Measurements from ENCODE around the gene PADI4. TPM values are rescaled to one million over a fixed set of nuclear protein-coding genes. Genes with fewer than 3 reads are reported as not detected.

PADI4 gene
- total RNA-seq, 1 experiment from 2014 or later: 7.7 TPM

DNA sequence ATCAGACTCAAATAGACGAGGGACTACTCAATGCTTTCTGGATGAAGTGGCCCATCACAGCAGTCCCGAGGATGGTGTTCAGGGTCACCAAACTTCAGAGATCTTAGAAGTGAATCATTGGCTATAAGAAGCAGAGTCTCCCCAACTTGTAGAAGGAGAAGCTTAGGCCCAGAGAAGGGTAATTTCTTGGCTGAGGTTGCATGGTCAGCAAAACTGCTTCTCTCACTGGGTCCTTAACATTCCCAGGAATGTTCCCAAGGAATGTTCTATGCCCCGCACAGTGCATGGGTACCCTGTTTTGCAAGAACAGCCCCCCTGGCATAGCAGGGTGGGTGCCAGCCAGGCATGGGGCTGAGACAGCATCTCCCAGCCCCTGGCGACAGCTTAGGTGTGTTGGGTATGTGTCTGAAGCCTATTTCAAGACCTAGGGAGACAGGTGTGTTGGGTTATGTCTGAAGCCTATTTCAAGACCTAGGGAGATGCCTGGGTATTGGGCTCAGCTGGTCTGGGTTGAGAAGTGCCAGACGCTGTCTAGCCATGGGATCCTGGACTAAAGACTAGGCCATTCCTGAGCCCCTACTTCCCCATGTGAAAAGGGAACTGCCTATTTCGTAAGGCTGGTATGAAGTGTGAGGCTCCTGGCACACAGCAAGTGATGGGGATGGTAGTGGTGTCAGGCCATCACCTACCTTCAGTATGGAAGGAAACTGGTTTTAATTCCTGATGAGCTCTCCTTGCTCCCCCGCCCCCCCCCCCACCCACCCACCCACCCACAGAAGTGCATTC lies 90.1 kb downstream of the PADI4 start:
- H3F3A ChIP-seq (ENCODE audit: insufficient read depth, low read depth): 0 out of 2 replicates have a peak, but pooled peaks cover 4% of the 10 kb centered on the region
- POLR2A ChIA-PET (ENCODE audit: unreplicated experiment): no interaction called here

DNA sequence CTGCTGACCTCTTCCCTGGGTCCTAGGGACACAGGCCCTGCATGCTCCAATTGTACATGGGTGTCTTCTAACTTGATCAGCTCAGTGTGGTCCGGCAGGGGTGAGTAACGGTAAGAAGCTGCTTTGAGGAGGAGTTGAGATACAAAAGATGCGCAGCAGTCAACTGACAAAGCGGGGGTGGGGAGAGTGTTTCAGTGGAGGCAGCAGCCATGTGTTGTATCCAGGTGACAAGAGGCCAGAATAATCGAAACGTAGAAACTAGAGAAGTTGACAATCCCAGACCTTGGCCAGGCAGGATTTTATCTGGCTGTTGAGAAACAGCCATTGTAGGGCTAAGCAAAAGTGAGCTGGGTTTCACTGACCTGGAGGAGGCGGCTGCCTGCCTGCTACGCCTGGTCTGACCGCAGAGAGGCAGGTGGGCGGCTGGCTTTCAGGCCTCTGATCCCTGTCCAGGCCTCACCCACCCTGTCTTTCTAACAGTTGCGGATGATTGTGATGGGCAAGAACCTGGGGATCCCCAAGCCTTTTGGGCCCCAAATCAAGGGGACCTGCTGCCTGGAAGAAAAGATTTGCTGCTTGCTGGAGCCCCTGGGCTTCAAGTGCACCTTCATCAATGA lies 92.8 kb downstream of the PADI4 start:
- H4K20me1 ChIP-seq (ENCODE audit: insufficient read depth): no peaks in the 10 kb centered on the region
- H3K4me3 ChIP-seq: no peak overlapping the region
- H3K4me1 ChIP-seq (replicated peaks; ENCODE audit: insufficient read depth): peaks cover 11% of the 10 kb centered on the region
- H3K36me3 ChIP-seq (ENCODE audit: low read depth): no peaks in the 10 kb centered on the region
- no peak for DNase-seq
- no peaks in the 10 kb centered on the region for H3K79me2 ChIP-seq (ENCODE audit: low read depth)
- H2AFZ ChIP-seq: no peak overlapping the region
- H3F3A ChIP-seq (ENCODE audit: insufficient read depth, low read depth): peaks cover 7% of the 10 kb centered on the region; the same call in 1 of the 2 replicates
- no peak overlapping the region for H3K4me2 ChIP-seq
- ChIA-PET POLR2A (ENCODE audit: unreplicated experiment) (no interaction called here), CTCF (interaction anchor here (0.6 kb wide), 1 partner anchor 122 kb away, joined by 3 read pairs; no protein-coding TSS in a partner anchor)
- H3K9me2 ChIP-seq (ENCODE audit: insufficient read depth): no peaks in the 10 kb centered on the region
- TF ChIP-seq EZH2 (IDR thresholded peaks at IDR 0.05; ENCODE audit: low read depth): no peak
- TF ChIP-seq, protein P1, sequence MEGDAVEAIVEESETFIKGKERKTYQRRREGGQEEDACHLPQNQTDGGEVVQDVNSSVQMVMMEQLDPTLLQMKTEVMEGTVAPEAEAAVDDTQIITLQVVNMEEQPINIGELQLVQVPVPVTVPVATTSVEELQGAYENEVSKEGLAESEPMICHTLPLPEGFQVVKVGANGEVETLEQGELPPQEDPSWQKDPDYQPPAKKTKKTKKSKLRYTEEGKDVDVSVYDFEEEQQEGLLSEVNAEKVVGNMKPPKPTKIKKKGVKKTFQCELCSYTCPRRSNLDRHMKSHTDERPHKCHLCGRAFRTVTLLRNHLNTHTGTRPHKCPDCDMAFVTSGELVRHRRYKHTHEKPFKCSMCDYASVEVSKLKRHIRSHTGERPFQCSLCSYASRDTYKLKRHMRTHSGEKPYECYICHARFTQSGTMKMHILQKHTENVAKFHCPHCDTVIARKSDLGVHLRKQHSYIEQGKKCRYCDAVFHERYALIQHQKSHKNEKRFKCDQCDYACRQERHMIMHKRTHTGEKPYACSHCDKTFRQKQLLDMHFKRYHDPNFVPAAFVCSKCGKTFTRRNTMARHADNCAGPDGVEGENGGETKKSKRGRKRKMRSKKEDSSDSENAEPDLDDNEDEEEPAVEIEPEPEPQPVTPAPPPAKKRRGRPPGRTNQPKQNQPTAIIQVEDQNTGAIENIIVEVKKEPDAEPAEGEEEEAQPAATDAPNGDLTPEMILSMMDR (conservative IDR thresholded peaks at IDR 0.05): no peak
- H3K27me3 ChIP-seq (ENCODE audit: insufficient read depth, low read depth): no peaks in the 10 kb centered on the region
- H3K27ac ChIP-seq: no peak overlapping the region
- intact Hi-C loops (cut with micrococcal nuclease; ENCODE audit: unreplicated experiment): no loop called here
- no TSS peak for BruUV-seq (replicated peaks)
- H3K9me3 ChIP-seq (ENCODE audit: insufficient read depth, low read depth): no peaks in the 10 kb centered on the region

More for the DNA sequence above, 90.1 kb downstream of the PADI4 start:
- Histone ChIP-seq H3K79me2 (ENCODE audit: low read depth) (no peaks in the 10 kb centered on the region), H3K9me3 (ENCODE audit: insufficient read depth, low read depth) (no peaks in the 10 kb centered on the region), H3K36me3 (ENCODE audit: low read depth) (no peaks in the 10 kb centered on the region), H2AFZ (no peak overlapping the region), H3K27ac (no peak overlapping the region), H3K4me1 (replicated peaks; ENCODE audit: insufficient read depth) (peaks cover 6% of the 10 kb centered on the region), H3K4me3 (no peak overlapping the region), H4K20me1 (ENCODE audit: insufficient read depth) (no peaks in the 10 kb centered on the region), H3K4me2 (no peak overlapping the region), H3K27me3 (ENCODE audit: insufficient read depth, low read depth) (no peaks in the 10 kb centered on the region), H3K9me2 (ENCODE audit: insufficient read depth) (no peaks in the 10 kb centered on the region)
- CTCF ChIA-PET: interaction anchor here (0.5 kb wide), 1 partner anchor 58 kb away, joined by 4 read pairs; no protein-coding TSS in a partner anchor
- BruUV-seq (replicated peaks): no TSS peak
- intact Hi-C loops (cut with micrococcal nuclease; ENCODE audit: unreplicated experiment): no loop called here
- no peak for DNase-seq
- no peak for TF ChIP-seq EZH2 (IDR thresholded peaks at IDR 0.05; ENCODE audit: low read depth)
- TF ChIP-seq, protein P1 (conservative IDR thresholded peaks at IDR 0.05): no peak

DNA sequence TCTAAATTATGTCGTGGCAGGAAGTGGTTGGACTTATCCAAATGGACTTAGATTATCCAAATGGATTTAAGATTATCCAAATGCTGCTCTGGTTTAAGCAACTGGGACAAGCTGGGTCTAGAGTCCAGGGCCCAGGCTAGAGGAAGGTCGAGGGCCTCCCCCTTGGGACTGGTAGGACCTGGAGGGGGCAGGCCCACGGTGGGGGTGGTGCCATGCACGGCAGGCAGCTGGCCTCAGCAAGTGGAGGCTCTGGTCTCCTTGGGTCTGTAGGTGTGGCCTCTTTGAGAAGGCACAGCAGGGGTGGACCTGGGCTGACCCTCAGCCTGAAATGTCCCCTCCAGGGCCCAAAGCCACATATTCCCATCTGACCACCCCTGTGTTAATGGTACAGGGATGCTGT lies 93.8 kb downstream of the PADI4 start:
- H3K27me3 ChIP-seq (ENCODE audit: insufficient read depth, low read depth): no peaks in the 10 kb centered on the region
- no peak for DNase-seq
- peaks cover 10% of the 10 kb centered on the region; the same call in 1 of the 2 replicates for H3F3A ChIP-seq (ENCODE audit: insufficient read depth, low read depth)
- H3K36me3 ChIP-seq (ENCODE audit: low read depth): no peaks in the 10 kb centered on the region
- ChIA-PET CTCF (no interaction called here), POLR2A (ENCODE audit: unreplicated experiment) (no interaction called here)
- no peak overlapping the region for H3K4me3 ChIP-seq
- H3K79me2 ChIP-seq (ENCODE audit: low read depth): no peaks in the 10 kb centered on the region
- no peaks in the 10 kb centered on the region for H3K9me2 ChIP-seq (ENCODE audit: insufficient read depth)
- intact Hi-C loops (cut with micrococcal nuclease; ENCODE audit: unreplicated experiment): no loop called here
- no peak overlapping the region for H3K27ac ChIP-seq
- H3K4me1 ChIP-seq (replicated peaks; ENCODE audit: insufficient read depth): peaks cover 11% of the 10 kb centered on the region
- H3K9me3 ChIP-seq (ENCODE audit: insufficient read depth, low read depth): no peaks in the 10 kb centered on the region
- H4K20me1 ChIP-seq (ENCODE audit: insufficient read depth): no peaks in the 10 kb centered on the region
- TF ChIP-seq, protein P1 (conservative IDR thresholded peaks at IDR 0.05): no peak
- no peak for TF ChIP-seq EZH2 (IDR thresholded peaks at IDR 0.05; ENCODE audit: low read depth)
- H2AFZ ChIP-seq: no peak overlapping the region
- no TSS peak for BruUV-seq (replicated peaks)
- H3K4me2 ChIP-seq: no peak overlapping the region
